Heart left ventricle (tissue), 13 donors: Measurements from ENCODE around the gene IKZF1.

ENCODE experiments used
- CTCF ChIP-seq, 12 donors: fragments of 200-600 bp; sonication (generic) in 4 of 12; IDR thresholded peaks; one replicate each; pipeline versions ENCODE4 v1.5.0 to v1.8.0; 2018 to 2022; ENCODE audit warnings: antibody characterized with exemption in 12 of 12, mild to moderate bottlenecking in 5 of 12
- POLR2A ChIP-seq, 2 donors: fragments of 450-650 bp; IDR thresholded peaks; one replicate each; pipeline ENCODE4 v1.6.1; 2017; ENCODE audit warnings: antibody characterized with exemption in 2 of 2, mild to moderate bottlenecking in 2 of 2, moderate library complexity in 2 of 2
- donor health status: ischemic (EF 13 %, LVEDD 7.1; RV severe dilation, severe dysfunction).
- donor health status: DM: no; HTN: yes; CAD: no.
- donor health status: DM: no; HTN: no; CAD: no.
- donor health status: ischemic (EF 25% LVEDD 6.9; RV normal size, moderate dysfunction).
- donor health status: ischemic (EF 25% LVEDD 5.7; RV mildly dilated, moderate dysfunction).
- donor health status: ischemic (EF 35%, LVEDD 5.7; RV mildly dilated, moderate dysfunction).
- donor health status: nonischemic (EF 11% LVEDD 7.7; RV severe dilation, severe dysfunction).
- donor health status: DM: yes; HTN: yes; CAD: no.
- donor health status: PGD.
- donor health status: ischemic (EF 29% LVEDD 5.4; RV normal size, mild dysfunction).
- donor health status: nonischemic (EF 23%, LVEDD 6.1; RV moderate dilation, normal function).

GRCh38 chr7:50389961-50390360 is 85.4 kb downstream of the IKZF1 start:
- TF ChIP-seq CTCF (IDR thresholded peaks at IDR 0.05) (no peak), POLR2A (IDR thresholded peaks at IDR 0.05) (no peak)
